Activated gamma-delta T cell treated with Interleukin-2 at 50 U/mL for 16 hours (primary cell): ENCODE results near the gene C21orf58.
A peak's percentile ranks its signal among the peaks of the same experiment; 100 is the strongest.
"Not testable (repeated sequence)": the region's sequence is repeated elsewhere in the genome, so short reads cannot be mapped to it uniquely, and the experiment has no call there.

Experiments used
- DNase-seq: peaks from one replicate; pipeline ENCODE4 v3.0.0-alpha.2; 2020

Gene C21orf58

DNA sequence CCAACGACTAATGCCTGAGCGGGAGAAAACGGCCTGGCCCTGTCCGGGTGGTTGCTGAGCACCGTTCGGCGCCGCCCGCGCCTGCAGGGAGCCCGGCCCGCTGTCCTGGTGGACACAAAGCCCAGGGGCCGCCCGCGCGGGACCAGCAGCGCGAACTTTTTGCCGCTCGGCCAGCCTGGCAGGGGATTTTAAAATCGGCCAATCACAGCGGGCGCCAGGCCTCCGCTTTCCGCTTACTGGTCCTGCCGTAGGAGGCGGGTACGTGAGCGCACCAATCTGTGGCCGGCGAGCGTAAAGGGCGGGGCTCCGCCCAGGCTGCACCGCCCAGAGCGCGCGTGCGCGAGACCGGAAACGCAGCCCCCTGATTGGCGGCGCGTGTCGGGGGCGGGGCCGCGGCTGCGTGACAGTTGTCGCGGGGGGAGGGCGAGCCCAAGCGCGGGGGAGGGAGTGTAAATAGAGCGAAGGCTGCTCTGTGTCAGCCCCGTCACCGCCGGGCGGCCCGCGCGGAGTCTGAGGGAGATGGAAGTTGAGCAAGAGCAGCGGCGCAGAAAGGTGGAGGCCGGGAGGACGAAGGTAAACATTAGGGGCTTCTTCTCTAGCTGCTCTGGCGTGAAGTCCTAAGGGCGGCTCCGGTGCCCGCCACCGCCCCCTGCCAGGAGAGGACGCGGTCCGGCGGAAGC is at the start of gene C21orf58, which contains the start of gene PCNT:
TSS of gene C21orf58 (minus strand) at position 161 of the 680 bp plus-strand sequence. CDS start 1,132 bp downstream, outside the sequence.
TSS of gene PCNT (plus strand) at position 447 of the 680 bp plus-strand sequence. CDS start at position 520, 73 bp downstream.
- DNase-seq = peak; percentile 96

GRCh38 chr21:46372947-46373346 is 49.3 kb upstream of the C21orf58 start:
- DNase-seq = not testable (repeated sequence)

GRCh38 chr21:46372014-46372485 is 48.4 kb upstream of the C21orf58 start:
- no peak for DNase-seq

GRCh38 chr21:46371204-46372013 is 47.7 kb upstream of the C21orf58 start:
- no peak for DNase-seq

- DNase-seq = no peak
Observed at GRCh38 chr21:46369520-46370235, 46.0 kb upstream of the C21orf58 start.

DNA sequence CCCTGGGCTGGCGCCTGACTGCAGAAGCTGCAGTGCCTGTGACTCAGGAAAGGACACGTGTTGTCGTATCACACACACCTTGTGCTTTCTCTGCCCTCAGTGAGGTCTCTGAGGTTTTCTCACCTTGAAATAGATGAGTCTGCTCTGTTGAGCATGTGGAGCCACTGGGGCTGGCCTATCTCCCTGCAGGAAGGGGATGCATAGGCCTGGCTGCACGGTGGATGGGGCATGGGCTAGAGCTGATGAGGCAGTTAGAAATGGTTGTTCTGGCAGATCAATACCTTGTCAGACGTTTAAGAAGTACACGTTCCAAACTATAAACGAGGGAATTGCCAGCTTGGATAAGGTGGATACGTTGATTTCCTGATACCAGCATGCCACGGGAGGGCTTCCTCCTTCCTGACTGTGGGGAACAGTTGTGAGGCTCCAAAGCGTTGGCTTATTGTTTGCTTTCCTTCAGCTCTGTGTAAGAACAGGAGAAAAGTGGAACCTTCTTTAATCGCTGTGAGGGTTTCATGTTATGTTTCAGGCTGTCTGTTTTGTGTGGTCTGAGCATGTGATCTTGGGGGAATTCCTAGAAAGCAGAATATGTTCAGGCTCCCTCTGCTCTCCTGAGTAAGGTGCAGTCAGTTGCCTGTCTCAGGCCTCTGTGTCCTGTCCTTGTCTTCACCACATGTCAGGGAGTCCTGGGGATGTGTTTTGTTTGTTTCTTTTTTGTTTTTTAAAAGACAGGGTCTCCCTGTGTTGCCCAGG is 45.0 kb upstream of the C21orf58 start:
- peak; percentile 50 for DNase-seq

DNA sequence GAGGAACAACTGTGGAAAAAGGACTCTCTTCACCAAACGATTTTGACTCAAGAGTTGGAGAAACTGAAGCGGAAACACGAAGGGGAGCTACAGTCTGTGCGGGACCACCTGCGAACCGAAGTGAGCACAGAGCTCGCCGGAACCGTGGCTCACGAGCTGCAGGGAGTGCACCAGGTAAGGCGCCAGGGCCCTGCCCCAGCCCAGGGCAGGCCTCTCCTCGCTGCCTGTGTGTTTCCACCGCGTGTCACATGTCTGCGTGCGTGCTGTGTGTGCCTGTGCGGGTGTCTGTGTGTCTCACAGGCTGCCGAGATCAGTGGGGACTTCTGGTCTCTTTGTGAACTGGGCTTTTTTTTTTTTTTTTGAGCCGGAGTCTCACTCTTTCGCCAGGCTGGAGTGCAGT is 43.3 kb upstream of the C21orf58 start:
- no peak for DNase-seq

DNA sequence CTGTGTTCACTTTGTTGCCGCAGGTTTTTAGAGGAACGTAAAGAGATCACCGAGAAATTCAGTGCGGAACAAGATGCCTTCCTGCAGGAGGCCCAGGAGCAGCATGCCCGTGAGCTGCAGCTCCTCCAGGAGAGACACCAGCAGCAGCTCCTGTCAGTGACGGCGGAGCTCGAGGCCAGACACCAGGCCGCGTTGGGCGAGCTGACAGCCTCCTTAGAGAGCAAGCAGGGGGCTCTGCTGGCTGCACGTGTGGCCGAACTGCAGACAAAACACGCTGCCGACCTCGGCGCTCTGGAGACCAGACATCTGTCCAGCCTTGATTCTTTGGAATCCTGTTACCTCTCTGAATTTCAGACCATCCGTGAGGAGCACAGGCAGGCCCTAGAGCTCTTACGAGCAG is 42.9 kb upstream of the C21orf58 start:
- no peak for DNase-seq

- DNase-seq = no peak
Observed at GRCh38 chr21:46366091-46366490, 42.4 kb upstream of the C21orf58 start.

- no peak for DNase-seq
Observed at GRCh38 chr21:46363698-46364097, 40.0 kb upstream of the C21orf58 start.

- no peak for DNase-seq
Observed at GRCh38 chr21:46362946-46363345, 39.3 kb upstream of the C21orf58 start.

GRCh38 chr21:46361935-46362334 is 38.3 kb upstream of the C21orf58 start:
- no peak for DNase-seq

- no peak for DNase-seq
Observed at GRCh38 chr21:46361176-46361575, 37.5 kb upstream of the C21orf58 start.

DNA sequence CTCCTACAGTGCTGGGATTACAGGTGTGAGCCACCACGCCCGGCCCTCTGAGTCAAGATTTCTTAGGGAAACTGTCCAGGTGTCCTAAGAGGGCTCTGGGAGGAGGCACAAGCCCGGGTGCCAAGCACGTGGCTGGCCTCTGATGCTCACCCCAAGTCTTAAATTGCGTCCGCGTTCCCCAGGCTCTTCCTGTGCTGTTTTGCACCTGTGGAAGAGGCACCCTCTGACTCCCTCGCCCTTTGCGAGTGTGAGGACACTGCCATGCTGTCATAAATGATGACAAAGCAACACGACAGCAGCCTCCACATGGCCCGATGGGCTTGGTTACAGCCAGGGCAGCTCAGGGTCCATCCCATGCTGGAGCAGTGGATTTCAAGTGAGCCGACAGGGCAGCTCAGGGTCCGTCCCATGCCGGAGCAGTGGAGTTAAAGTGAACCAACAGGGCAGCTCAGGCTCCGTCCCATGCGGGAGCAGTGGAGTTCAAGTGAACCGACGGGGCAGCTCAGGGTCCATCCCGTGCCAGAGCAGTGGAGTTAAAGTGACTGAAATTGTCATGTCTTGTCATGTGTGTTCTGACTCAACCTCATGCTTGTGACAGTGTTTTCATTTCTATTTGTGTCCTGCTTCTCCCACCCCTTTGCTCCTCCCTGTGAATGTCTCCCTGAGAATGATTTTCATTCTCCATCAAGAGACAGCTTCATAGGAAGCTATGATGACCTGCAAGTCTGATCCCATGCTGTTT is 34.2 kb upstream of the C21orf58 start:
- no peak for DNase-seq

DNA sequence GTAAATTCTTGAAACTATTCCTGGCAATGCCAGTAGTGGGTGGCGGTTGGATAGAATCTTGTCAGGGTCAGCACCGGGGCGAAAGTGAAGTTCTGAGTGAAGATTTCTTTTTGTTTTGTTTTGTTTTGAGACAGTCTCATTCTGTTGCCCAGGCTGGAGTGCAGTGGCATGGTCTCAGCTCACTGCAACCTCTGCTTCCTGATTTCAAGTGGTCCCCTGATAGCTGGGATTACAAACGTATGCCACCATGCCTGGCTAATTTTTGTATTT is 33.6 kb upstream of the C21orf58 start:
- DNase-seq = no peak

DNA sequence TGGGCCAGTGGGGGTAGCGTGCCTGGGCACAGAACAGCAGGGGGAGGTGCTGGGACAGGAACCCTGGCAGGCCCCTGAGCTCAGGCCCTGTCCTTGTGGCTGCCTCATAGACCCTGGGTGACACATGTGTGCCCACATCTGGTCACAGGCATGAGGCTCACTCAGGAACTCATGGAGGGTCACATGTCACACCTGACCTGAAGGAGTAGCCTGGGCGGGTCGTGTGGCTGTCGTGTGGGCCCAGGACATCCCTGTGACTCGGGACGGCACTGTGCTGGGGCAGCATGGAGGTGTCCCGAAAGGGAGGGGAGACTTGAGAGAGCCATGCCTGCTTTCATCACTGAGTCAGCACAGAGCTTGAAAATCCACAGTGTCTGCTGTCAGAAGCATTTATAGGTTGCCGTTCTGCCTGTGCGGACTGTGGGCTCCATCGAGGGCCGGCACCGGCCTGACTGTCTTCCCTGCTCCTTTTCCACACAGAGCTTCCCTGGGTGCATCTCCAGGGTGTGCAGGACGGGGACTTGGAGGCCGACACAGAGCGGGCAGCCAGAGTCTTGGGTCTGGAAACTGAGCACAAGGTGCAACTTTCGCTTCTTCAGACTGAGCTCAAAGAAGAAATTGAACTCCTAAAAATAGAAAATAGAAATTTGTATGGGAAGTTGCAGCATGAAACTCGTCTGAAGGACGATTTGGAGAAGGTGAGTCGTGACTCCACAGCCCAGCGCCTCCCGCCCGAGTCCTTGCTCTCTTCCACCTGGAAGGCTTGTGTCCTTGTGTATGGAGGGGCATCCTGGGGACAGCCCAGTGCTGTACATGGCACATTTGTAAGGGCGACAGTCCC is 33.0 kb upstream of the C21orf58 start:
- no peak for DNase-seq

DNA sequence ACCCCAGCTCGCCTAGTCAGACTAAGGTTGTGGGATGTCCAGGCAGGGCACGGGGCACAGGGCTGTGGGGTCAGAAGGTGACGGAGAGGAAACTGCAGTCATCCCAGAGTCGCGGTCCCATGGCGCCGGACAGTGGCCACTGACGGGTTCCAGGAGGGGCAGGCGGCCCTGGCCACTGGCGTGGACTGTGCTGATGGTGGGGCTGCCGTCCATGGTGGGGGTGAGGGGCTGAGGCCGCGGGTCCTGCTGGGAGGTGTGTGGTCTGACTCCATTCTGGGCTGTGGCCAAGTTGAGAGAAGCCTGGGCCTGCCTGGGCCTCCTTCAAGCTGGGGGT is 32.3 kb upstream of the C21orf58 start:
- DNase-seq = no peak

DNA sequence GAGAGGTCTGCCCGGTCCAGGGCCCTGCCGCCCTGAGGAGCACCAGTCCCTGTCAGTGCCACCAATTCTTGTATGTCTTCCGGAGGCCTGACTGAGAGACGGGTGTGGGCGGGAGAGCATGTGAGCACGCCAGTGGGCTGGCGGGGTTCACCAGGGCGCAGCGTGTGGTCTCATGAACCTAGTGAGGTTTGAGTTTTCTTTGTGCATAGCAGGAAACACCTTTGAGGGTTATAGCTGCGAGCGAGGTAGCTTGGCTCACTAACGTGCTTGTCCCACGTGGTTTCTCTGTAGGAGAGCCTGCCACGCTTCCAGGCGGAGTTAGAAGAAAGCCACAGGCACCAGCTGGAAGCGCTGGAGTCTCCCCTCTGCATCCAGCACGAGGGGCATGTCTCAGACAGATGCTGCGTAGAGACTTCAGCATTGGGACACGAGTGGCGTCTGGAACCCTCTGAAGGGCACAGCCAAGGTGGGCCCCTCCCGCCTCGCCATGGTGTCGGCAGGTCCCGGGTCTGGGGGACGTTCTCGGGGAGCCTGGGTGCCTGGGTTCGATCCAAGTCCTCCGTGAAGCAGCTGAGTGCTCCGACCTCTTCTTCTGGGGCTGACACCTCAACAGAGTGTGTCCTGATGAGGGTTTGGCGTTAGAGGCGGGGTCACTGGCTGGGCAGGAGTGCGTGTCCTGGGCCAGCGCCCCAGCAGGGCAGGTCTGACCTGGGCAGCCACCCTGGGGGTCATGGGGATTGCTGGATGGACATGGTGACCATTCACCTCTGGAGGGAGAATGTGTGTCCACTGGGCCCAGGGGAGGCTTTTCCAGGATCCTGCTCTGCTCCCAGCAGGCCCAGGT is 31.7 kb upstream of the C21orf58 start:
- DNase-seq = no peak

DNA sequence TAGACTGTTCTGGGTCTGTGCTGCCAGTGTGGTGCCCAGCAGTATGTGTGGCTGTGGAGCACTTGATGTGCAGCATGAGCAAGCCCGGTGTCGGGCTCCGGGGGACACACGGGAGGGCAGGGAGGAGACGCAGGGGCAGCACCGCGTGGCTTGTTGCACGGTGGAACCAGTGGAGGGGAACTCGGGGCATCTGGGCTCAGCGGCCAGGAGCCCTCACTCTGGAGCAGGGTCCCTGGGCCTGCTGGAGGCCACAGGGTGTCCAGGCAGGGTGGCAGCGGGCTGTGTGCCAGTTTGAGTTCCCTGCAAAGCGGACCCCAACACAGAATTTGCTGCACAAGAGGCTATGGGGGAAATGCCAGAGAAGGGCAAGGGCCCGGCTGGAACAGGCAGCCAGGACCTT is 30.8 kb upstream of the C21orf58 start:
- no peak for DNase-seq

DNA sequence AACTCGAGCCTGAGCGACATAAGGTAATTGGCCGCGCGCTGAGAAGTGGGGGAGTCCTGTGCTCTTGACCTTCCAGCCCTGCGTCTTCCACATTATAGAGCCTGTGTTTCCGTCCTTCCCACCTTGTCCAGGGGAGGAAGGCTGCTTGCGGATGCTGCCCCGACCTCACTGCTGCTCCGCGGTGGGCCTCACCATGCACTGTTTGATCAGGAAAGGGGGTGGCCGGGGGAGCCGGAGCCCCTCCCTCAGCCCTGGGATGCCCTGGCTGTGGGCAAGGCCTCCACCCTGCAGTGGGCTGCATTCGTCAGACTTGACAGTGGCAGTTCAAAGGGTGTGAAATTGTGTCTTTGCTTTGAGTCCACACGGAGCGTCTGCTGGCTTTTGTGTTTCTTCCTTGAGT is 30.4 kb upstream of the C21orf58 start:
- DNase-seq = no peak
